Karpas-422 (cell line): Measurements from ENCODE around the gene RNU5D-1. TPM values are rescaled to one million over a fixed set of nuclear protein-coding genes. Genes with fewer than 3 reads are reported as not detected.
"Not testable (repeated sequence)": the region's sequence is repeated elsewhere in the genome, so short reads cannot be mapped to it uniquely, and the experiment has no call there.

ENCODE experiments used
- DNase-seq: peaks from one replicate; pipeline ENCODE4 v3.0.0-alpha.2; 2015
- H2AFZ ChIP-seq: fragments of 200-600 bp; sonication (generic); 2 replicates; pipeline ENCODE4 v1.6.1; 2014; ENCODE audit warnings: antibody characterized with exemption, low read length, mixed read lengths
- H3K27ac ChIP-seq: fragments of 200-600 bp; sonication (generic); 2 replicates; pipeline ENCODE4 v1.5.1; 2014; ENCODE audit warnings: mild to moderate bottlenecking, low read length, moderate library complexity
- H3K27me3 ChIP-seq: fragments of 200-600 bp; sonication (generic); 2 replicates; pipeline ENCODE4 v1.6.1; 2014; ENCODE audit warnings: low read length, mixed read lengths
- H3K36me3 ChIP-seq: fragments of 200-600 bp; sonication (generic); 2 replicates; pipeline ENCODE4 v1.6.1; 2014; ENCODE audit warnings: low read length, mixed read lengths; ENCODE audit not compliant: insufficient read depth
- H3K4me1 ChIP-seq: fragments of 200-600 bp; sonication (generic); 2 replicates; pipeline ENCODE4 v1.6.1; 2014; ENCODE audit warnings: mild to moderate bottlenecking, low read length, mixed read lengths
- H3K4me2 ChIP-seq: fragments of 200-600 bp; sonication (generic); 2 replicates; pipeline ENCODE4 v1.6.1; 2014; ENCODE audit warnings: low read length, low read depth, mild to moderate bottlenecking; ENCODE audit not compliant: poor library complexity, severe bottlenecking
- H3K4me3 ChIP-seq: fragments of 200-600 bp; sonication (generic); 2 replicates; pipeline ENCODE4 v1.5.1; 2014; ENCODE audit warnings: mild to moderate bottlenecking, antibody characterized with exemption, low read length, mixed read lengths
- H3K79me2 ChIP-seq: fragments of 200-600 bp; sonication (generic); 2 replicates; pipeline ENCODE4 v1.6.1; 2014; ENCODE audit warnings: mild to moderate bottlenecking, low read length, mixed read lengths
- H3K9ac ChIP-seq: fragments of 200-600 bp; sonication (generic); 2 replicates; pipeline ENCODE4 v1.6.0; 2014; ENCODE audit warnings: low read length
- H3K9me2 ChIP-seq: fragments of 200-600 bp; sonication (generic), shearing (Covaris generic); replicated peaks from 2 replicates; pipeline ENCODE4 v1.6.0; 2014; ENCODE audit warnings: mild to moderate bottlenecking, low read length, moderate library complexity; ENCODE audit not compliant: insufficient read depth
- H3K9me3 ChIP-seq: fragments of 300-700, 200-600 bp; sonication (generic); 2 replicates; pipeline ENCODE4 v1.6.1; 2014; ENCODE audit warnings: low read length, mixed read lengths
- H4K20me1 ChIP-seq: fragments of 200-600 bp; sonication (generic); 2 replicates; pipeline ENCODE4 v1.6.1; 2014; ENCODE audit warnings: mild to moderate bottlenecking, antibody characterized with exemption, low read length, low read depth; ENCODE audit not compliant: insufficient read depth
- total RNA-seq: library from RNA; depleted of rRNA; stranded (reverse); fragments of >200 nt; shearing (Covaris generic); gene quantifications from 2 replicates; pipeline ENCODE4 v1.2.3, GENCODE V29; 2014; ENCODE audit warnings: low replicate concordance

Gene RNU5D-1
- total RNA-seq, 1 experiment from 2014 or later = not detected

DNA sequence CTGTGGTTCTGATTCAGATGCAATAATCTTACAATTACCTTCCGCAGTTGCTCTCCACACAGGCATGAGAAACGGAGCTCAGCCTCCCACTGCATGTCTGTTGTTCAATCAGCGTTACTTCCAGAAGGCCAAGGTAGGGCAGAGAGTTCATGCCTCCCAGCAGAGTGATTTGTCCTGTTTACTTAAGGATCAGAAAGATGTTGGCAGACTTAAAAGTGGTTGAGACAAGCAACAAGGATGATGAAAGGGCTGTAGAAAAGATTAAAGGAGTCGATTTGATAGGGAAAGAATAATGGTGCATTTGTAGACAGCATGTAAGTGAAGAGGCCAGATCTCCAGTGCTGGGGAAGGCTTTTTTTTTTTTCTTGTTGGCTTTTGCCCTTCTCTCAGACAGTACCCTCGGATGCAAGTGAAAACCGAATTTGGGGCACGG lies 29.8 kb downstream of the RNU5D-1 start:
- Histone ChIP-seq H4K20me1 (no peaks in the 10 kb centered on the region), H3K27ac (peak overlapping the region; percentile 42; the same call in 1 of the 2 replicates), H2AFZ (no peak overlapping the region), H3K79me2 (no peaks in the 10 kb centered on the region), H3K9me3 (no peaks in the 10 kb centered on the region), H3K36me3 (no peaks in the 10 kb centered on the region), H3K9me2 (no peaks in the 10 kb centered on the region), H3K27me3 (no peaks in the 10 kb centered on the region), H3K9ac (no peak overlapping the region), H3K4me1 (peaks cover 30% of the 10 kb centered on the region), H3K4me3 (no peak overlapping the region), H3K4me2 (no peak overlapping the region)
- no peak for DNase-seq

DNA sequence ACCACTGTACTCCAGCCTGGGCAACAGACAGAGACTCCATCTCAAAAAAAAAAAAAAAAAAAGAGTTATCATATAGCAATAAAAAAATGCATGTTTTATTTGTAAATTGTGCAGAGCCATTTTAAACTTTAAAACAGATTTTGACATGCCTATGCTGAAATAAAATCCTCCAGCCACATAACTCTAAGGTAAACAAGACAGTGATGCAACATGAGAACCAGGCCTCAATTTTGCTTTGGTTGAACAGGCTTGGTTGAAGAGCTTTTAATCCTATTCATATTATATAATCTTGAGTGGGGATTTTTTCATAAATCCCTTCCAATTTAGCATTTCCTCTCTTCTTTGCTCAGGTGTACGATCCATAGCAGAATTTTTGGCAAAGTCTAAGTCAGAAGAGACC lies 30.4 kb downstream of the RNU5D-1 start:
- no peak overlapping the region for H3K9ac ChIP-seq
- no peak overlapping the region for H3K4me3 ChIP-seq
- H3K36me3 ChIP-seq = no peaks in the 10 kb centered on the region
- DNase-seq = no peak
- H3K27me3 ChIP-seq = no peaks in the 10 kb centered on the region
- no peaks in the 10 kb centered on the region for H3K9me2 ChIP-seq
- peaks cover 36% of the 10 kb centered on the region for H3K4me1 ChIP-seq
- H3K4me2 ChIP-seq = no peak overlapping the region
- H3K9me3 ChIP-seq = no peaks in the 10 kb centered on the region
- no peaks in the 10 kb centered on the region for H4K20me1 ChIP-seq
- no peak overlapping the region for H2AFZ ChIP-seq
- no peaks in the 10 kb centered on the region for H3K79me2 ChIP-seq
- H3K27ac ChIP-seq = peak overlapping the region; percentile 42; the same call in 1 of the 2 replicates

DNA sequence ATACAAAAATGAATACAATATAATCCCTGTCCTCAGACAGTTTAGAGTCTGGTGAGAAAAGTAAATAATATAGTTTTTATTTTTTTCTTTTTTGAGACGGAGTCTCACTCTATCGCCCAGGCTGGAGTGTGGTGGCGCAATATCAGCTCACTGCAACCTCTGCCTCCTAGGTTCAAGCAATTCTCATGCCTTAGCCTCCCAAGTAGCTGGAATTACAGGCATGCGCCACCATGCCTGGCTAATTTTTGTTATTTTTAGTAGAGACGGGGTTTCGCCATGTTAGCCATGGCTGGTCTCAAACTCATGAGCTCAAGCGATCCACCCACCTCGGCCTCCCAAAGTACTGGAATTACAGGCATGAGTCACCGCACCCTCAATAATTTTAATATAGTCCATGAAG lies 31.6 kb downstream of the RNU5D-1 start:
- not testable (repeated sequence) for H3K79me2 ChIP-seq, H3K27ac ChIP-seq, H3K36me3 ChIP-seq, H3K9me2 ChIP-seq, DNase-seq, H3K27me3 ChIP-seq, H3K9ac ChIP-seq, H4K20me1 ChIP-seq, H2AFZ ChIP-seq, H3K4me3 ChIP-seq, H3K9me3 ChIP-seq, H3K4me2 ChIP-seq
- H3K4me1 ChIP-seq = peaks cover 48% of the 10 kb centered on the region

DNA sequence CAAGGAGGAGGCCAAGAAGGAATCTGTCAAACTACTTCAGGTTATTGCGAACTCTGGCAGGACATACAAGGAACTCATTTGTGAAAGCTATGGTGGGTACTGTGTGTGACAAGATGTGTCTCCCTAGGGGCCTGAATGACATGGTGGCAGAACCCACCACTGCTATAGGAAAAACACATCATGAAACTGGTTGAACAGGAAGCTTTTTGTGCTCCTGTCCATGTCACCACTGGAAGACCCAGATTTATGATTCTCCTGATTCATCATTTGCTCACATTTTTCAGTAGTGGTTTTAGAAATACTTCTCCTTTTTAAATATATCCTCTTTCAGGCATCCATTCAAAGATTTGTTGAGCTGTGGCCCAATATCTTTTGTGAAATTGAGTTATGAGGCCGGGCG lies 32.8 kb downstream of the RNU5D-1 start:
- H3K9me3 ChIP-seq = no peaks in the 10 kb centered on the region
- no peaks in the 10 kb centered on the region for H4K20me1 ChIP-seq
- peak overlapping the region; percentile 74 for H3K27ac ChIP-seq
- no peak for DNase-seq
- H3K36me3 ChIP-seq = no peaks in the 10 kb centered on the region
- no peak overlapping the region for H2AFZ ChIP-seq
- H3K4me2 ChIP-seq = peak overlapping the region; percentile 35
- 0 out of 2 replicates have a peak overlapping the region, but pooled peaks have one; percentile 13 for H3K9ac ChIP-seq
- H3K9me2 ChIP-seq = no peaks in the 10 kb centered on the region
- H3K4me3 ChIP-seq = no peak overlapping the region
- no peaks in the 10 kb centered on the region for H3K27me3 ChIP-seq
- H3K4me1 ChIP-seq = peaks cover 51% of the 10 kb centered on the region
- H3K79me2 ChIP-seq = no peaks in the 10 kb centered on the region

DNA sequence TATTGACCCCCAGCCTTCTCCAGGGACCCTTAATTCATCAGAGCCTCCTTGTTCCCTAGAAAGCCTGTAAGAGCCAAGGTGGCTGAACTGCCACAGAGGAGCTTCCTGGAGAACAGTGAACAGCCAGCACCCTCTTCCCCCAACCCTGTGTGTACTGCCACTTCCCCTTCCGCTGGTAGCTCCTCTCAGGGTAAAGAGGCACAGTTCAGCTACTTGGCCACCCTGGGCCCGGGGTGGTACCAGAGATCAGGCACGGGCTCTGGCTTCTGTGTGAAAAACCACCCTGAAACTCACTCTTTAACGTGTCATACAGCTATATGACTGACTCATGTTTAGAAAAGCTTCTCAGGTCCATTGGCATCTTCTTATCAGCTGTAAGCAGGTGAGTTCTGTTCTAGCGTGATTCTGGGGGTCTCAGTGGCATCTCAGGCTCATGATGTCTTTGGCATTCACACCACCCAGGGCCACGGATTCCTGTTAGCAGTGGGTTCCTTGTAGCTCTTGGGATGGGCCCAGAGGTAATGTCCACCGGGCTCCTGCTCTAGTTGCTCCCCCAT lies 34.1 kb downstream of the RNU5D-1 start:
- H3K27me3 ChIP-seq = no peaks in the 10 kb centered on the region
- H3K27ac ChIP-seq = peak overlapping the region; percentile 74
- peak; percentile 70 for DNase-seq
- H3K4me1 ChIP-seq = peaks cover 51% of the 10 kb centered on the region
- no peak overlapping the region for H3K4me3 ChIP-seq
- H3K9me3 ChIP-seq = no peaks in the 10 kb centered on the region
- no peaks in the 10 kb centered on the region for H3K36me3 ChIP-seq
- H3K9me2 ChIP-seq = no peaks in the 10 kb centered on the region
- H3K4me2 ChIP-seq = peak overlapping the region; percentile 39
- no peaks in the 10 kb centered on the region for H3K79me2 ChIP-seq
- peak overlapping the region; percentile 34; the same call in 1 of the 2 replicates for H2AFZ ChIP-seq
- no peaks in the 10 kb centered on the region for H4K20me1 ChIP-seq
- H3K9ac ChIP-seq = peak overlapping the region; percentile 41

DNA sequence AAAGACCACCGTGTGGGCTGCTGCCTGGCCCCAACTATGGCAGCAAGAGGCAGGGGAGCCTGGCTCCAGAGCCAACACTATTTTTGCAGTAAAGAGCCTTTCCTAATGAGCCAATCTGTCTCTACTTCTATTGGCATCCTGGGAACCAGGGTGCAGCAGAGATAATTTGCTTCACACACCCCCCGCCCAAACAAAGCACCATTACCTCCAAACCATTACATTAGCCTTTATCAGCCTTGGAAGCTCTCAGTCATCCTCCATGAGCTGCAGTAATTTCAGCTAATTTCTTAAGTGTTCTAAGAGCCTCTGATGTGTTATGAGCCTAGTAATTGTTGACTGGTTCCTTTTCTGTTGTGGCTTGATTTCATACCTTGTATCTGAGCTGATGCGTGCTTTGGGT lies 34.9 kb downstream of the RNU5D-1 start:
- Histone ChIP-seq H3K79me2 (no peaks in the 10 kb centered on the region), H4K20me1 (no peaks in the 10 kb centered on the region), H3K9ac (no peak overlapping the region), H3K27ac (peak overlapping the region; percentile 74), H3K9me2 (no peaks in the 10 kb centered on the region), H3K9me3 (no peaks in the 10 kb centered on the region), H2AFZ (no peak overlapping the region), H3K4me3 (no peak overlapping the region), H3K27me3 (no peaks in the 10 kb centered on the region), H3K4me1 (peaks cover 51% of the 10 kb centered on the region), H3K36me3 (no peaks in the 10 kb centered on the region), H3K4me2 (no peak overlapping the region)
- no peak for DNase-seq

DNA sequence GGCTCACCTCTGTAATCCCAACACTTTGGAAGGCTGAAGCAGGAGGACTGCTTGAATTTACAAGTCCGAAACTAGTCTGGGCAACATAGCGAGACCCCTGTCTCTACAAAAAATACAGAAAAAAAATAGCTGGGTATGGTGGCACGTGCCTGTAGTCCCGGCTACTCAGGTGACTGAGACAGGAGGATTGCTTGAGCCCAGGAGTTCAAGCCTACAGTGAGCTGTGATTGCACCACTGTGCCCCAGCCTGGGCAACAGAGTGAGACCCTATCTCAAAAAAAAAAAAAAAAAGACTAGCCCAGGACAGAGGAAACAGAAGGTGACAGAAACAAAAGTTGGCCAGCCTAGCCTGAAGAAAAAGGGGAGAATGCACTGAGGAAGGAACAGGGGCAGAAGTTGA lies 35.3 kb downstream of the RNU5D-1 start:
- peak overlapping the region; percentile 43 for H3K4me2 ChIP-seq
- H3K27me3 ChIP-seq = no peaks in the 10 kb centered on the region
- H3K9me3 ChIP-seq = no peaks in the 10 kb centered on the region
- peaks cover 48% of the 10 kb centered on the region for H3K4me1 ChIP-seq
- no peaks in the 10 kb centered on the region for H3K36me3 ChIP-seq
- no peak overlapping the region for H3K9ac ChIP-seq
- no peaks in the 10 kb centered on the region for H4K20me1 ChIP-seq
- peak overlapping the region; percentile 74 for H3K27ac ChIP-seq
- H2AFZ ChIP-seq = no peak overlapping the region
- no peak for DNase-seq
- H3K79me2 ChIP-seq = no peaks in the 10 kb centered on the region
- H3K4me3 ChIP-seq = no peak overlapping the region
- H3K9me2 ChIP-seq = no peaks in the 10 kb centered on the region

DNA sequence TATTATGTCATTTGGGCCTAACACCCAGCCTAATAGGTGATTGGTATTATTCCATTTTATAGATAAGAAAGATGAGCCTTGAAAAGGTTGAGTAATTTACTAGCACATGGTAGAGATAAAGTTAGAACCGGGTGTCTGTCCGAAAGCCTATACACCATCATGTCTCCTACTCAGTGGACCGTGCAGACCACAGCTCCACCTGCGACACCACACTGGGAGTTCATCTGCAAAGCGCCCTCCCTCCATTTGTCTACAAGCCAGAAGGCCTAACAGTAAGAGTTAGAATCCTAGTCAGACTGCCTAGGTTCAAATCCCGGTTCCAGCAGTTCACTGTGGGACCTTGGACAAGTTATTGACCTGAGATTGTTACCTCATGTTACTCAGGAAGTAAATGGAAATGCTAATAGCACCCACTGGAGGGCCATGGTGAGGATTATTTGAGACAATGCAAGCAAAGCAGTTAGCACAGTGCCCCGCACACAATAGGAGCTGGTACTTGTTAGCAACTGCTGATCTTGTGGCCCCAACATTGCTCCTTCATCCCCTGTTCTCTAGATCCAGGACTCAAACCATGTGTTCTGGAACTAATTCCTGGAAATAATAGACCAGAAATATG lies 36.0 kb downstream of the RNU5D-1 start:
- H2AFZ ChIP-seq = peak overlapping the region; percentile 74
- H3K4me2 ChIP-seq = peak overlapping the region; percentile 43

More for the DNA sequence above, 36.0 kb downstream of the RNU5D-1 start:
- Histone ChIP-seq H3K9me2 (no peaks in the 10 kb centered on the region), H3K9ac (peak overlapping the region; percentile 43; the same call in 1 of the 2 replicates), H3K4me1 (peaks cover 46% of the 10 kb centered on the region), H3K79me2 (no peaks in the 10 kb centered on the region), H3K27ac (peak overlapping the region; percentile 74), H4K20me1 (no peaks in the 10 kb centered on the region), H3K4me3 (peak overlapping the region; percentile 22; the same call in 1 of the 2 replicates), H3K27me3 (no peaks in the 10 kb centered on the region), H3K36me3 (no peaks in the 10 kb centered on the region), H3K9me3 (no peaks in the 10 kb centered on the region)
- DNase-seq = peak; percentile 81
